ENCODE data around the gene ZDHHC11.

DNA sequence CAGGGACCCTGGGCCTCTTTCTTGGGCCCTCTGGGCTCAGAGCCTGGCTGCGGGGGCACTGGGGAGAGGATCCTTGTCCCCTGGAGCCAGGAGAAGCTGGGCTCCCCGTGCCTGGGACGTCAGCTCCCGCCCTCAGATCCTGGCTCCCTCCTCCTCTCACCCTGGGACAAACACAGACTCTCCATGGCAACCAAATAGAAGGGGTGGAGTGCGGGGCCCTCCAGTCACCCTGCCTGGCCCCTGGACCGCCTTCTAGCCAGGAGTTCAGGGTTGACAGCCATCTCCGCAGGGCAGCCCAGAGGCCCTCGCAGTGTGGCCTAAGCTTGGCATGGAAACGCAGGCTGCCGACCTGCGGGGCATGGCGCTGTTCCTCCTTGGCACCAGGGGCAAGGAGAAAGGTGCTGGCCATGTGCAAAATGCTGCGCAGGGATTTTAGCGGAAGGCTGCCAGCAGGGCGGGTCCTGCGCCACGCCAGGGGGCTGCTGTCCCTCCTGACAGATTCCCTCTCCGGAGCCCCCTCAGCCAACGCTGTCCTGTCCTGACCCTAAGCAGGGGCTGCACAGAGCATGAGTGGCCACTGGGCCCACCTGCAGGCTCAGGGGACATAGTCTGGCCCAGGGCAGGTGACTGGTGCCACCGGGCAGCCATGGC, 1.0 kb downstream of the ZDHHC11 start:
- no peak for TF ChIP-seq CTCF (IDR thresholded peaks at IDR 0.05; ENCODE audit: low read depth, low read length)
- TF ChIP-seq EZH2phosphoT487 (IDR thresholded peaks at IDR 0.05; ENCODE audit: low read depth): no peak

All from OCI-LY3 (cell line).